ENCODE results near the gene NIPSNAP2.
"Not testable (repeated sequence)": the region's sequence is repeated elsewhere in the genome, so short reads cannot be mapped to it uniquely, and the experiment has no call there.

Gene NIPSNAP2

DNA sequence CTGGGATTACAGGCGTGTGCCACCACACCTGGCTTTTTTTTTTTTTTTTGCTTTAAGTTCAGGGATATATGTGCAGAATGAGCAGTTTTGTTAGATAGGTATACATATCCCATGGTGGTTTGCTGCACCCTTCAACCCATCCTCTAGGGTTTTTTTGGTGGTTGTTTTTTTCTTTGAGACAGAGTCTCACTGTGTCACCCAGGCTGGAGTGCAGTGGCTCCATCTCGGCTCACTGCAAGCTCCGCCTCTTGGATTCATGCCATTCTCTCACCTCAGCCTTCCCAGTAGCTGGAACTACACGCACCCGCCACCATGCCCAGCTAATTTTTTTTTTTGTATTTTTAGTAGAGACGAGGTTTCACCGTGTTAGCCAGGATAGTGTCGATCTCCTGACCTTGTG lies 84.4 kb downstream of the NIPSNAP2 start:
- DNase-seq, result not testable (repeated sequence)
